SK-N-MC (cell line): ENCODE measurements around the gene ANK2.

ENCODE experiments used
- EZH2 ChIP-seq: fragments of 200-600 bp; sonication (generic); IDR thresholded peaks from one replicate; pipeline ENCODE4 v1.6.1; 2017; ENCODE audit warnings: antibody characterized with exemption
- POLR2AphosphoS5 ChIP-seq: IDR thresholded peaks from 2 replicates; pipeline ENCODE4 v1.6.1; 2012; ENCODE audit warnings: mild to moderate bottlenecking, low read depth, low read length, borderline replicate concordance

- TF ChIP-seq POLR2AphosphoS5, result no peak
- no peak for TF ChIP-seq EZH2
Observed at GRCh38 chr4:113349430-113349829, 300.0 kb downstream of the ANK2 start.
